Measurements from ENCODE around the gene MAPK11.
A peak's percentile ranks its signal among the peaks of the same experiment; 100 is the strongest.

The MAPK11 gene

DNA sequence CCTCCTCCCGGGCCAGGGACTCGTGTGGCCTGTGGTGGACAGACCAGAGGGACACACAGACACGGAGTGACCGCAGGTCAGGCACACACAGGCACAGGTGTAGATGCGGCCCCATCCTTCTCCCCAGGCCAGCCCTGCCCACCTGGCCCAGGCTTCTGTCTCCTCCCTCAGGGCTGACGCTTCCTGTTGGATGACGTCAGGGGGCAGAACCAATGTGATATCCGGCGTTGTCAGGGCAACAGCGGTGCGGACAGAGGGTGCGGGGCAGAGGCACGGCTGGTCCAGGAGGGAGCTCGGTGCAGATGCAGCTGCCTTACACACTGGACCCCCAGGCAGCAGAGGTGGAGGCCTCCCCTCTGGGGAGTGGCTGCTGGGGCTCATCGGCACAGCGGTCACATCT, 22.4 kb downstream of the MAPK11 start:
- DNase-seq (ENCODE audit: extremely low read depth, low read depth): no peak
- TF ChIP-seq, protein P1, sequence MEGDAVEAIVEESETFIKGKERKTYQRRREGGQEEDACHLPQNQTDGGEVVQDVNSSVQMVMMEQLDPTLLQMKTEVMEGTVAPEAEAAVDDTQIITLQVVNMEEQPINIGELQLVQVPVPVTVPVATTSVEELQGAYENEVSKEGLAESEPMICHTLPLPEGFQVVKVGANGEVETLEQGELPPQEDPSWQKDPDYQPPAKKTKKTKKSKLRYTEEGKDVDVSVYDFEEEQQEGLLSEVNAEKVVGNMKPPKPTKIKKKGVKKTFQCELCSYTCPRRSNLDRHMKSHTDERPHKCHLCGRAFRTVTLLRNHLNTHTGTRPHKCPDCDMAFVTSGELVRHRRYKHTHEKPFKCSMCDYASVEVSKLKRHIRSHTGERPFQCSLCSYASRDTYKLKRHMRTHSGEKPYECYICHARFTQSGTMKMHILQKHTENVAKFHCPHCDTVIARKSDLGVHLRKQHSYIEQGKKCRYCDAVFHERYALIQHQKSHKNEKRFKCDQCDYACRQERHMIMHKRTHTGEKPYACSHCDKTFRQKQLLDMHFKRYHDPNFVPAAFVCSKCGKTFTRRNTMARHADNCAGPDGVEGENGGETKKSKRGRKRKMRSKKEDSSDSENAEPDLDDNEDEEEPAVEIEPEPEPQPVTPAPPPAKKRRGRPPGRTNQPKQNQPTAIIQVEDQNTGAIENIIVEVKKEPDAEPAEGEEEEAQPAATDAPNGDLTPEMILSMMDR (IDR thresholded peaks at IDR 0.05; ENCODE audit: low read depth, low read length): no peak

DNA sequence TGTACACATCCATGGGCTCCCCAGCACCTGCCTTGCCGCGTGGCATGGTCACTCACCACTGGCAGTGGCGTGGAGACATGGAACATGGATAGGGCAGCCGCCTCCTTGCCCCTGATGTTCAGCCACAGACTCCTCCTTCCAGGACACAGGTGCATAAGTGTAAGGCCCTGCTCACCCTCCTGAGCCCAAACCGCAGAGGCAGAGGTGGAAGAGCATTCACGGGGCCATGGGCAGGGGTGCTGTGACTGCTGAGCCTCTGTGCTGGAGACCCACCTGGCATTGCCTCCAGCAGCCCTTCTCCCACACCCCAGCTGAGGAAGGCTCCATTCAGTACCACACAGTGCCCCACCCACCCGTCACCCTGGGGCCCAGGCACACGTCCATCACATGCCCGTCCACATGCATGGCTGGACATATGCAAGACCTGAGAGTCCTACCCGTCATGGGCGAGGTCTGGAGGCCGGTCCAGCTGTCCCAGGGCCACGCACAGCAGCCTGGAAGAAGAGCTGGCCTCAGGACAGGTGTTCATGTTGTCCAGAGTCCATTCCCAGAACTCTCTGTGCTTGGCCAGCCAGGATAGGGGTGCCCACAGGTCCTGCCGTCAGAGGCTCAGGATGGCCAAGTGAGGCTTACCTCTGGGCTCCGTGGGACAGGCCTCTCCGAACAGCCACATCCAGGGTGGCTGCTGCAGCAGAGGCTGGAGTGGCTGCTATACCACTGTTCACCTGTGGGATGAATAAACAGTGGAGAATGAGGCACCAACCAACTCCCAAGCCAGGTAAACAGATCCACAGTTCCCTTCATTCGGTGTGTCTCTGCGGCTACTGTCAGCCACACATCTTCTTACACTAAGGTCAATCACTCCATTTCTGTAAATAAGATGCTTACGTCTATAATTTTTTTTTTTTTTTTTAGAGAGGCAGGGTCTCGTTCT, 23.7 kb downstream of the MAPK11 start:
- TF ChIP-seq, protein P1 (IDR thresholded peaks at IDR 0.05; ENCODE audit: low read depth, low read length): no peak
- DNase-seq (ENCODE audit: extremely low read depth, low read depth): no peak

DNA sequence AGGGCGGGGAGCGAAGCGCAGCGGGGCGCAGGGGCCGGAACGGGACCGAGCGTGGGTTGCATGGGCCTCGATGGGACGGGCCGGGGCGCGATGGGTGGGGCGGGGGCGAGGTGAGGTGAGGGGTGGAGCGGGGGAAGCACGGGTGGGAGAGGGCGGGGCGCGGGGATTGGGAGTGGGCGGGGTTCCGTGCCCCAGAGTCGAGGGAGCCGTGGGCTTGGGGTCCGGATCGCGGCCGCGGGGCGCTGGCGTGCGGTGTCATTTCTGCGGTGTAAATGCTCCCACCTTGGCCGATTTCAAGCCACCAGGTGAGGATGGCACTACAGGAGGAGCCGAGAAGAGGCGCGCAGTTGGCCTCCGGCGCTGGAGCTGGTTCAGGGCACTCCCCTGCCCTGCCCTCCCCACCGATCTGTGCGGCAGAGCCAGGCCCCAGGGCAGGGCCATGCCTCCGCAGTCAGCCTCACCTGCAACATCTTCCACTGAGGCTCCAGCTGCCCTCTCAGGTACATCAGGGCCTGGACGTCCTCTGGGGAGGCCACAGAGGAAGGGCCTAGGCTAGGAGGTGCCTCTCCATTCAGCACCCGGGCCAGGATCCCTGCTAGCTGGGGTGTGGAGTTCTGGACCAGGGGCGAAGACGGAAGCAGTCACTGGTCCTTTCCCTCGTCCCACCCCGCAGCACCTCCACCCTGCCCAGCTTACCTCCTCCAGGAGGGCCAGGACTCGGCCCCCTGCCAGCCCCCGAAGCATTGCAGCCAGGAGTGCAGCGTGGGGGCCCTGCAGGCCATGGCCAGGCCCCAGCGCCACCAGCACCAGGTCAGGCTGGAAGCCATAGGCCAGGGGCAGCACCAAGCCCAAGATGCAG, 24.7 kb downstream of the MAPK11 start:
- no peak for DNase-seq (ENCODE audit: extremely low read depth, low read depth)
- TF ChIP-seq, protein P1 (IDR thresholded peaks at IDR 0.05; ENCODE audit: low read depth, low read length): no peak

DNA sequence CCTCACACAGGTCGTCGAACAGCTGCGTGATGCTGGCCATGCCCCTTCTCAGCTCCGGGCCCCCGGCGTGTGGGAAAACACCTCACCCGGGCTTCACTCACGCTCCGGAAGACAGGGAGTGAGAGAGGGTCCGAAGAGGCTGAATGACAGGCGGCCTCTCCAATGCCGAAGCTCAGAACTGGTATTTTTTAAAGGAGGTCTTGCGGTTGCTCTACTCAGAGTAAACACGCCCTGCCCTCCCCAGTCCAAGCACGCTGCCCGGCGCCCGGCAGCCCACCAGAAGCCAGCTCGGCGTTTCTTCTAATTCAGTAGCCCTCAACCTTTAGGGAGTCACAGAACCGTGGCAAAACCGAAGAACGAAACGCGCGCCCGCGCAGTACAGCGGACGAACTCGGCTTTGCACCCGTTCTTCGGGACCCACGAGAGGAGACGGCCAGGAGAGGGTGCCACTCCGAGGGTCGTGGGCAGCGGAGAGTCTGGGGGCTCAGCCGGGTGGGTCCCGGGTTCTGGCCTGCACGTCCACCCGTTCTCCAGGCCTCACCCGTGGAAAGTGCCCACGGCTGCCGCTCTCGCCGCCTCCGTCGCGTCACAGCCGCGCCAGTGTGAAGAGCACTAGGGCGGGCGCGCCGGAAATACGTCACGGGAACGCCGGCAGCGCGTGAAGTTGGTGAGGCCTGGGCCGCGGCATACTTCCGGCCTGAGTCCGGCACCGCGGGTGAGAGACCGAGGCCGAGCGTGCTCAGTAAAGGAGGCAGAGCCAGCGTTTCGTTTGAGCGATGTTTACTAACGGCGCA, 25.6 kb downstream of the MAPK11 start, which contains the start of gene TUBGCP6:
TSS of gene TUBGCP6 (minus strand) at position 604 of the 794 bp plus-strand sequence. CDS start at position 40, 564 bp downstream.
- peak; percentile 51 for DNase-seq (ENCODE audit: extremely low read depth, low read depth)
- TF ChIP-seq, protein P1 (IDR thresholded peaks at IDR 0.05; ENCODE audit: low read depth, low read length): peak; percentile 7

GRCh38 chr22:50243685-50244419, 26.3 kb downstream of the MAPK11 start:
- no peak for DNase-seq (ENCODE audit: extremely low read depth, low read depth)
- TF ChIP-seq, protein P1 (IDR thresholded peaks at IDR 0.05; ENCODE audit: low read depth, low read length): no peak

GRCh38 chr22:50242406-50242949, 27.7 kb downstream of the MAPK11 start:
- DNase-seq (ENCODE audit: extremely low read depth, low read depth): no peak
- TF ChIP-seq, protein P1 (IDR thresholded peaks at IDR 0.05; ENCODE audit: low read depth, low read length): no peak
